HG02588 (cell line): ENCODE data around the gene MIB2.

Experiments used
- ATAC-seq: cut with Tn5 transposase; IDR thresholded peaks from one replicate; pipeline ENCODE4 v1.9.1; 2021; ENCODE audit warnings: mild to moderate bottlenecking, moderate library complexity; ENCODE audit not compliant: unreplicated experiment

The MIB2 gene

GRCh38 chr1:1598051-1598719, 17.1 kb upstream of the MIB2 start:
- ATAC-seq: no peak

DNA sequence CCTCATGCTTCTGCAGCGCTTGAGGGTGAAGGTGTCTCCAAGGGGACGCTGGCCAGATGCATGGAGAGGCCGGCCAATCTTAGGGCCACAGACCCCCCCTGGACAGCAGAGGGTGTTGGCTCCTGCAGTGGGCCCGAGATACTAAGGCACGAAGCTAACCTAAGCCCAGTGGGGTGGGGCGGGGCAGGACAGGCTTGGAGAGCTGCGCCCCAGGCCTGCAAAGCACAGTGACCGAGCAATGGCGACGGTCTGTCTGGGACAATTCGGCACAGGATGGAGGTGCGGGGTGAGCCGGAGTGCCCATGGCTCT, 16.6 kb upstream of the MIB2 start:
- no peak for ATAC-seq

- ATAC-seq: no peak
Observed at GRCh38 chr1:1599030-1599934, 16.0 kb upstream of the MIB2 start.

GRCh38 chr1:1599935-1600860, 15.1 kb upstream of the MIB2 start, which contains the start of gene FNDC10:
TSS of gene FNDC10 (minus strand) at chr1:1600135. CDS start at chr1:1600015, 120 bp downstream.
- ATAC-seq: no peak

DNA sequence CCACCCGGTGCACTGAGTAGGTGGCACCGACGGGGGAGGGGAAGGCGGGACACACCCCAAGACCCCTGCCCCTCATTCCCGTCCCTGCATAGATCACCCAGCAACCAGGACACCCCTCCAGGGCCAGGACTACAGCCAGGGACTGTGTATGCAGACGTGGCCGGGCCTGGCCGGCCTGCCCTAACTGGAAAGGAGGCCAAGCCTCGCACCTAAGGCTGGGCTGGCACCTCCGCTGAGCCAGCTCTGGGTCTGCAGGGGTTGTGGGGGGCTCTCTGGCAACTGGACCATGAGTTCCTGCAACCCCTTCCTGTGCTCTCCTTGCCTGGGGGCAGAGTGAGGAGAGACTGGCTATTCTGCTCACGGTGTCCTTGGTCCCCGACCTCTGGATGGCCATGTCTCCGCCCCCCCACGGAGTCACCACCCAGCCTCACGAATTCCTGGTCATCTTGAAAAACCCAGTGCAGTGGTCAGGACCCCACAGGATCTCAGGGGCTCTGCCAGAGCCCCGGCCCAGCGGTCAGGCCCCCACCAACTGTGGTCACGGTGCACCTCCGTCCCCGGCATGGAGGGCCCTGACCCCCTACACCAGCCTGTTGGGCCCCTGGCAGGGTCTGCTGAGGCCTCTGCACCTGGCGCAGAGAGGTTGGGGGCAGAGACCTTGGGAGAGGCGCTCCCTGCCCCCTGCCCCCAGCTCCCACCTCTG, 14.3 kb upstream of the MIB2 start:
- ATAC-seq: no peak

- no peak for ATAC-seq
Observed at GRCh38 chr1:1601564-1602303, 13.6 kb upstream of the MIB2 start.

DNA sequence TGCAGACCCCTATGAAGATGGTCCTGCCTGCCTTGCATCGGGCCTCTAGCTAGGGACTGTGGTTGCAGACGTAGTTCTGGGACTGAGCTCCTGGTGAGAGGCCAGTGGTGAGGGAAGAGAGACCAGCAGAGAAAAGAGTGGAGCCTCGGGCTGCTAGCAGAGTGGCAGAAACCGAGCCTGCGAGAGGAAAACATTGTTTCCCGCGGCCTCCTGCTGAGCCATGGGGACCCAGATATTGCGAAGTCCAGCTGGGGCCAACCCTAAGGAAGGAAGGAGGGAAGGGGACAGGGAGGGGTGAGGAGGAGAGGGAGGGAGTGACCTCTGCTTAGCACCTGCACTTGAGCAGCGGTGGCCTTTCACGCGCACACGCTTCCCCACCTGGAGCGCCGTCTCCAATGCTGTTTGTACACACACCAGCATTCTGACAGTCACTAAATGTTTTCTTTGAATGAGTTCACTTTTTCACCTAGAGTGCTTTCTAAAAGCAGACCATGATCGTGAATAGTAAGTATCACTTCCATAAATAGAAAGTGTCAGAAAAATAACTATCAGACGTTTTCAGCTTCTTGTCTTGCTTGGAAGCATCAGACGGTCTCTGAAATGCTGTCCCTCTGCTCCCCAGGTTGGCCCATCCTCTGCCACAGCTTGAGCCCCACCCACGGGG, 12.9 kb upstream of the MIB2 start:
- no peak for ATAC-seq

GRCh38 chr1:1602968-1603506, 12.3 kb upstream of the MIB2 start:
- no peak for ATAC-seq

GRCh38 chr1:1603671-1604373, 11.5 kb upstream of the MIB2 start:
- no peak for ATAC-seq

GRCh38 chr1:1604374-1605033, 10.8 kb upstream of the MIB2 start:
- no peak for ATAC-seq

GRCh38 chr1:1605034-1605591, 10.2 kb upstream of the MIB2 start:
- no peak for ATAC-seq

DNA sequence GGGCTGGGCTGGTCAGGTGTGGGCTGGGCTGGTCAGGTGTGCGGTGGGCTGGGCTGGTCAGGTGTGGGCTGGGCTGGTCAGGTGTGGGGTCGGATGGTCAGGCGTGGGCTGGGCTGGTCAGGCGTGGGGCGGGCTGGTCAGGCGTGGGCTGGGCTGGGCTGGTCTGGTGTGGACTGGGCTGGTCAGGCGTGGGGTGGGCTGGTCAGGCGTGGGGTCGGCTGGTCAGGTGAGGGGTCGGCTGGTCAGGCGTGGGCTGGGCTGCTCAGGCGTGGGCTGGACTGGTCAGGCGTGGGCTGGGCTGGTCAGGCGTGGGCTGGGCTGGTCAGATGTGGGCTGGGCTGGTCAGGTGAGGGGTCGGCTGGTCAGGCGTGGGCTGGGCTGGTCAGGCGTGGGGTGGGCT, 9.6 kb upstream of the MIB2 start:
- ATAC-seq: no peak

GRCh38 chr1:1606232-1606631, 9.1 kb upstream of the MIB2 start:
- ATAC-seq: no peak

DNA sequence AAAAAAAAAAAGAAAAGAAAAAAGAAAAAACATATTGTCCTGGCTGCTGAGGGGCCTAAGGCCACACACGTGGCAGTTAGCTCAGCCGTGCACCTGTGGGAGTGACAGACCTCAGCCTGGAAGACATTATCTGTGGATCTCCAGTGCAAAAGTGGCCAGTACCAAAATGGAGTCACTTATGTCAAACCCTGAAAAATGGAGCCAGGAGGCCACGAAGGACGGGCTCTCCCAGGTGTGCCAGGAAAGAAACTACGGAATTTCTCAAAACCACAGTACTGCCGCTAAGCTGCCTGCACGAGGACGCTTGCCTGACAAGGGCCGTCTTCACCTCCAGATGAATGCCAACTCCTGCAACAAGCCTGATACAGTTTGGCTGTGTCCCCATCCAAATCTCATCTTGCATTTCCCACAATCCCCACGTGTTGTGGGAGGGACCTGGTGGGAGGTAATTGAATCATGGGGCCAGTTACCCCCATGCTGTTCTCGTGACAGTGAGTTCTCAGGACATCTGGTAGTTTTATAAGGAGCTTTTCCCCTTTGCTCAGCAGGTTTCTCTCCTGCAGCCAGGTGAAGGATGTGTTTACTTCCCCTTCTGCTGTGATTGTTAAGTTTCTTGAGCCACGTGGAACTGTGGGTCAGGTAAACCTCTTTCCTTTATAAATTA, 5.3 kb upstream of the MIB2 start:
- ATAC-seq: no peak

- ATAC-seq: no peak
Observed at GRCh38 chr1:1610796-1611195, 4.5 kb upstream of the MIB2 start.

- no peak for ATAC-seq
Observed at GRCh38 chr1:1612104-1612400, 3.2 kb upstream of the MIB2 start.

GRCh38 chr1:1613509-1614082, 1.7 kb upstream of the MIB2 start:
- ATAC-seq: no peak
